Activated gamma-delta T cell treated with Interleukin-2 at 50 U/mL for 16 hours (primary cell): ENCODE data around the gene PRR36.
A peak's percentile ranks its signal among the peaks of the same experiment; 100 is the strongest.
"Not testable (repeated sequence)": the region's sequence is repeated elsewhere in the genome, so short reads cannot be mapped to it uniquely, and the experiment has no call there.

Experiments
- DNase-seq: peaks from one replicate; pipeline ENCODE4 v3.0.0-alpha.2; 2020

PRR36 gene

GRCh38 chr19:7870571-7871436, 3.4 kb downstream of the PRR36 start:
- DNase-seq, result peak; percentile 36

DNA sequence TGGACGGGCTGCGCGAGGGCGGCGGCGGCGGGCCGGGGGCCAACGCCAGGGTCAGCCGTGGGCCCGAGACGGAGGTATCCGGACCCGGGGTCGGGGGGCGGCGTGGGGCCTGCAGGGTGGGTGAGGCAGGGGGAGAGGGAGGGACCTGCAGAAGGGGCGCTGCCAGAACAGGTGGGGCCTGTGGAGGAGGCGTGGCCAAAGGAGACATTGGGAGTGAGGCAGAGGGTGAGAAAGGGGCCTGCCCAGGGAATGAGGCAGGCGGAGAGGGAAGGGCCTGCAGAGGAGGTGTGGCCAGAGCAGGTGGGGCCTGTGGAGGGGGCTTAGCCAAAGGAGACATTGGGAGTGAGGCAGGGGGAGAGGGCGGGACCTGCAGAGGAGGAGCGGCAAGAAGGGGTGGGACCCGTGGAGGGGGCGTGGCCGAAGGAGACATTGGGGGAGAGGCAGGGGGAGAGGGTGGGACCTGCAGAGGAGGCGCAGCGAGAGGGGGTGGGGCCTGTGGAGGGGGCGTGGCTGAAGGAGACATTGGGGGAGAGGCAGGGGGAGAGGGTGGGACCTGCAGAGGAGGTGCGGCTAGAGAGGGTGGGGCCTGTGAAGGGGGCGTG, 4.2 kb downstream of the PRR36 start:
- peak; percentile 44 for DNase-seq

DNA sequence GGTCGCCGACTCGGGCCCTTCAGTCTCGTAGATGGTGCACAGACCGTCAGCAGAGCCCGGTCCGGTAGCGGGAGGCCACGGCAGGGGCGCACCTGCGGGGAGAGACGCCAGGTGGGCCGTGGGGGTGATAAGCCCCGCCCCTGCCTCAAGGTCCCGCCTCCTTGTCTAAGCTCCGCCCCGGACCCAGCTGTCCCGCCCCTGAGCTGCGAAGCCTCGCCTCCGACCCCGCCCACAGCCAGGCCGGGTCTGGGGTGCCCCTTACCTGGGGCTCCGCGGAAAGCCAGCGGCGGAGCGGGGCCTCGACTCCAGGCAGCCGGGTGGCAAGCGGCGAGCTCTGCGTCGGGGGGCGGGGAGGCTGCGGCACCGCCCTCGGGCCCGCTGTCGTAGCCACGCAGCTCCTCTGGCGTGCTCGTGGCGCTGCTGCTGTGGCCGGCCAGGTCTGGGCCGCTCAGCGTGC, 4.7 kb downstream of the PRR36 start:
- DNase-seq, result peak; percentile 76

GRCh38 chr19:7868671-7869452, 5.3 kb downstream of the PRR36 start:
- peak; percentile 81 for DNase-seq

GRCh38 chr19:7868326-7868670, 5.9 kb downstream of the PRR36 start:
- DNase-seq, result no peak

- DNase-seq, result no peak
Observed at GRCh38 chr19:7867092-7867844, 6.9 kb downstream of the PRR36 start.

- DNase-seq, result no peak
Observed at GRCh38 chr19:7866399-7867091, 7.6 kb downstream of the PRR36 start.

DNA sequence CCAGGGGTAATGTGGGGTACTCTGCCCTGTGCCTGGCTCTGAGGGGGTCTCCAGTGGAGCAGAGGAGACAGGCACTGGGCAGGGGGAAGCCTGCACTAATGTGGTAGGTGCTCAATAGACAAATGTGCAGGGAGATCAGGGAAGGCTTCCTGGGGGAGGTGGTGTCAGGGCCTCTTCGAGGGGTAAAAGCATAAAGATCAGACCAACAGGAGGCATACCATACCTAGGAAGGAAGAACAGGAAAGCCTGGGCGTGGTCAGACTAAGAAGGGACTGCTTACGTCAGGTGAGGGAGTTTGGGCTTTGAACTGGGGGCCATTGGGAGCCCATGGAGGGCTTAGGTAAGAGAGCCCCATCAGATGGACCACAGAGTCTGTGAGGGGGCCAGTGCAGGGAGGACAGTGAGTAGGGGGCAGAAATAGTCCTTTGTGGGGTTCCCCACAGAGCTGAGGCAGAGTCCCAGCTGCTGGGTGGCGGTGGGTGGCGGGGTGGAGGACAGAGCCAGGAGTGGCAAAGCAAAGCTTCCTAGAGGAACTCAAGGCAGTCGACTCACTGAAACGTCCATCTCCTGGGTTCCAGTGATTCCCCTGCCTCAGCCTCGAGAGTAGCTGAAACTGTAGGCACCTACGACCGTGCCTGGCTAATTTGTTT, 8.8 kb downstream of the PRR36 start:
- DNase-seq, result no peak

DNA sequence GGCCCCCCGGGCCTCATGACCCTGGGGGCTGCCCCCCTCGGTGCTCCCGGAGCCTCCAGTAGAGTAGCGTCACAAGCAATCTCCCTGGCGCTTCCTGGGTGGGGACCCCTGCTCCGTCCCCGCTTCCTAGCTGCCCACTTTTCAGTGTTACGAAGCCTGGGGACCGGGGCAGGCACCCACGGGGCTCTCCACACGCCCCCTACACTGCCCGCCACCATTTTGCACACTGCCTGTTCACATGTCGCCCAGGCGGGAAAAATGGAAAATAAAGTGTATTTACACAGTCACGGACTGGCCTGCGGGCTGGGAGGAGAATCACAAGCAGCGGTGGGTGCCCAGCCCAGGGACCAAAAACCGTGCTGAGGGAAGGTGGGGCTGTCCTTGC, 9.5 kb downstream of the PRR36 start:
- DNase-seq, result no peak

DNA sequence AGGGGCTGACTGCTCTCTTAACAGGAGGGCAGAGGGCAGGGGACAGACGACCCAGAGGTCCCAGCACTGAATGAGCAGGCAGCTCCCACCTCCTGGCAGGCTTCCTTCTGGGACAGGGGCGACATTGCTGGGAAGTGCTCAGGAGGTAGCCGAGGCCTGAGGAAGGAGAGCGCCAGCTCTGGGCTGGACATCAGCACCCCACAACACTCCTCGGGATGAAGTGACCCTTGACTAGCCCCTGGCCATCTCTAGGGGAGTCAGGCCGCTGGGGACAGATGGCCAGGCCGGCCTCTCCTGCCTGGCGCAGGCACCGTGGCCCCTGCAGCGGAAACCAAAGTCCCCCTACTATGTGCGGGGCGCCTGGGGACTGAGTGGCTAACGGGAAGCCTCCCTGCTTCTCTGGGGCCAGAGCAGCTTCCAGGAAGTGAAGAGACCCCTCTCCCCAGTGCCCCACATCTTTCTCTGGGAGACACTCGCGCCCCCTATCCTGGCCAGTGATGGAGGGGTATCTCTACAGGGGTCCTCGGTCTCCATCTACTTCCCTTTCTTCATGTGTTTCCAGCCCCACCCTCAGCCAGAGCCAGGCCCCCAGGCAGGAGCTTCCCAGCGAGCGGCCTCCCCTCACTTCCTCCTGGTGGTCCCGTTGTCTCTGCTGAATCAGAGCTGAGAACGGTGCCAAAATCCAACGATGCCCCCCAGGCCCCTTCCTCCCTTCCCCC, 10.1 kb downstream of the PRR36 start:
- DNase-seq, result no peak

DNA sequence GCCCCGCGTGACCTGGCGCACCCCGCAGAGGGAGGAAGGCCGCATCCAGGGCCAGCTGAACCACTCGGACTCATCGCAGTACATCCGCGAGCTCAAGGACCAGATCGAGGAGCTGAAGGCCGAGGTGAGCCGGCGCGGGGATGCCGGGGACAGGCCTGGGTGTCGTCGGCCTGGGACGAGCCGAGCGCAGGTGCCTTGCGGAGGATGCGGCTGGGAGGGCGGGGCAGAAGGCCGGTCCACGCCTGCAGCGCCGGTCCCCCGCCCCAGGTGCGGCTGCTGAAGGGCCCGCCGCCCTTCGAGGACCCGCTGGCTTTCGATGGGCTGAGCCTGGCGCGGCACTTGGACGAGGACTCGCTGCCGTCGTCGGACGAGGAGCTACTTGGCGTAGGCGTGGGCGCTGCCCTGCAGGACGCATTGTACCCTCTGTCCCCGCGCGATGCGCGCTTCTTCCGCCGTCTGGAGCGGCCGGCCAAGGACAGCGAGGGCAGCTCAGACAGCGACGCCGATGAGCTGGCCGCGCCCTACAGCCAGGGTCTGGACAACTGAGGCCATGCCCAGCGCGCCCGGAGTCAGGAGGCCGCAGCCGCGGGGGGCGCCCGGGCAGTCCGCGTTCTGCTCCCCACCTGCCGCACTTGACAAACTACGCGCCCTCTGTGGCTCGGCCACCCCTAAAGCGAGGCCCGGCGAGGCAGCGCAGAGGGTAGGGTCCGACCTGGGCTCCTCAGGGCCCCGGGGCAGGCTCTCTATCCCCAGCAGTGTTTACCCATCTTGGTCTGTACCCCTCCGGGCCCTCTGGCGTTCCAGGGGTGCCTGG, 10.8 kb downstream of the PRR36 start:
- no peak for DNase-seq

DNA sequence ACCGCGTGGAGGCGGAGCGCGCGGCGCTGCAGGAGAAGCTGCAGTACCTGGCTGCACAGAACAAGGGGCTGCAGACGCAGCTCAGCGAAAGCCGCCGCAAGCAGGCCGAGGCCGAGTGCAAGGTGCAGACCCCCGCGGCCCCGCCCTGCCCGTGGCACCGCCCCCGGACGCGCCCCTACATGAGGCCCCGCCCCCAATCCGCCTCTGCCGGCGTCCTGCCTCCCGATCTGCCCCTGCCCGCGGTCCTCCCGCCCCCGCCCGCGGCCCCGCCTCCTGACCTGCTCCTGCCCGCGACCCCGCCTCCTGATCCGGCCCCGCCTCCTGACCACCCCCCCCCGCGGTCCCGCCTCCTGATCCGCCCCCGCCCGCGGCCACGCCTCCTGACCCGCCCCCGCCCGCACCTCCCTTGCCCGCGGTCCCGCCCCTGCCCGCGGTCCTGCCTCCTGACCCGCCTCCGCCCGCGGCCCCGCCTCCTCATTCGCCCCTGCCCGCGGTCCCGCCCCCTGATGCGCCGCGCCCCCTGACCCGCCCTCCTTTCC, 11.7 kb downstream of the PRR36 start:
- DNase-seq, result peak; percentile 61

DNA sequence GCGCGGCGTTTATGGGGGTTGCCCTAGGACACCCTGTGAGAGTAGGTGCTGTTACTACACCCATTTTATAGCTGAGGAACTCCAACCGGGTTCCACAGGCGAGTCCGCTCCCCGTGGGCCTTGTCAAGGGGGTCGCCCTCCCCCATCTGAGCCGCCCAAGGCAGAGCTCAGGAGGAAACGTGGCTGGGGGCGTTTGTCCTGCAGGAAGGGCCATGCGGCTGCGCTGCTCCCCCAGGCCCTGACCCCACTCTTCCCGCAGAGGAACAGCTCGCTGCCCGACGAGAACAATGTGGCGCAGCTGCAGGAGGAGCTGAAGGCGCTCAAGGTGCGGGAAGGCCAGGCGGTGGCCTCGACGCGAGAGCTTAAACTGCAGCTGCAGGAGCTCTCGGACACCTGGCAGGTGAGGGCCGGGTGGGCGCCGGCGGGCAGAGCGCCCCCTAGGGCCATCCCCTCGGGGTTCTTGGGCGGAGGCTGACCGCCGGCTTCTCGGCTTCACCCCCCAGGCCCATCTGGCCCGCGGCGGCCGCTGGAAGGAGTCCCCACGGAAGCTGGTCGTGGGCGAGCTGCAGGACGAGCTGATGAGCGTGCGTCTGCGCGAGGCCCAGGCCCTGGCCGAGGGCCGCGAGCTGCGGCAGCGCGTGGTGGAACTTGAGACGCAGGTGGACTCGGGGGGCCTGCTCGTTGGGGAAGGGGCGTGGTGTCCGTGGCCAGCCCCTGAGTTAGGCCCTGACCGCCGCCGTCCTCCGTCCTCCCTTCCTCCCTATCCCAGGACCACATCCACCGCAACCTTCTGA, 12.4 kb downstream of the PRR36 start:
- no peak for DNase-seq

DNA sequence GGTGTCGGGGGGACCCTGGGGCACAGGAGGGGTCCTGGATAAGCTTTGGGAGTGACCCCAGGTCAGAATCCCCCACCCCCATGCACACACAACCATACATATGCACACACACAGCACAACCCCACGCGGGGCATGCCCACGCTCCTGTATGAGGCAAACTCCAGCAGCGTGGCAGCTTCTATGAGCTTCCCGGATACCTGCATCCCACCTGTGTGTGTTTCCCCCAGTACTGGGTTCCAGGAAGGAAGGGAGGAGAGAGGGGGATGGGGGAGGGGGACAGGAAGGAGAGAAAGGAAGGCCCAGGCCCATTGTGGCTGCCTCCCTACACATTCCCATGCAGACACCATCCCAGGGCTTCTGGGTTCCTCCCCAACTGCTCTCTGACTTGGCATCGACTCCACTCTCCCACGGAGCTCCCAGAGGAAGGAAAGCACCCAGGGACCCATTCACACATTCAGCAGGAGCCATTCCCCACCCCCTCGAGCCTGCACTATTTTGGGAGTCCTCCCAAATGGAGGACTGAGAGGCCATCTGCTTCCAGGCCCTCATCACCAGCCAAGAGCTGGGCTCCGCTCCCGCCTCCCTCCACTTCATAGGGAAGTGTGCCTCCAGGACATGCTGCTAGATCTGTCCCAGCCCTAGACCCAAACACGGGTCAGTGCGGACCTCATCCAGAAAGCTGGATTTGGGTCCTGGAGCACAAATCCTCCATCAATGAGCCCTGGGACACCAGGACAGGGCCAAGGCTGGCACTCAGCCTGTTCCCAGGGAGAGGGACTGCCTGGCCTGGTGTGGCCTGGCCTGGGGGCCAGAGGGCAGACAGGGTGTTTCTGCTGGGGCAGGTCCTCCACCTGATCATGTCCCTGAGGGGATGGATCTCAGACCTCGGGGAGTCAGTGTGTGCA, 13.2 kb downstream of the PRR36 start:
- no peak for DNase-seq

- no peak for DNase-seq
Observed at GRCh38 chr19:7859831-7860713, 14.1 kb downstream of the PRR36 start.

DNA sequence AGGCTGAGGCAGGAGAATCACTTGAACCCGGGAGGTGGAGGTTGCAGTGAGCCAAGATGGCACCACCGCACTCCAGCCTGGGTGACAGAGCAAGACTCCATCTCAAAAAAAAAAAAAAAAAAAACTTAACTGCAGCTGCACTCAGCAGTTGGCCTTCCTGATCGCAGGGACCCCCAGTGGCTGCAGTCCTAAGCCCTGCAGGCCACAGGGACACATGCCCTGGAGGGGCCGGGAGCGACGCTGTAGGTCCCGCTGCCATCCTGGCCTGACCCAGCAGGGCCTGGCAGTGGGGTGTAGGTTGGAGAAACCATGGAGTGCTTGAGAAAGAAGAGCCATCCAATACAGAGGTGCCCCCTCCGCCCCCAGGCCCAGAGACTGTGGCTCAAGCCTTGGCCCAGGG, 15.1 kb downstream of the PRR36 start:
- not testable (repeated sequence) for DNase-seq
